GM18909 (cell line): ENCODE data around the gene ID1.
"Not testable (repeated sequence)": the region's sequence is repeated elsewhere in the genome, so short reads cannot be mapped to it uniquely, and the experiment has no call there.

ENCODE experiments used
- ATAC-seq: cut with Tn5 transposase; IDR thresholded peaks from one replicate; pipeline ENCODE4 v1.9.1; 2021; ENCODE audit warnings: mild to moderate bottlenecking; ENCODE audit not compliant: unreplicated experiment, poor library complexity

ID1 gene

DNA sequence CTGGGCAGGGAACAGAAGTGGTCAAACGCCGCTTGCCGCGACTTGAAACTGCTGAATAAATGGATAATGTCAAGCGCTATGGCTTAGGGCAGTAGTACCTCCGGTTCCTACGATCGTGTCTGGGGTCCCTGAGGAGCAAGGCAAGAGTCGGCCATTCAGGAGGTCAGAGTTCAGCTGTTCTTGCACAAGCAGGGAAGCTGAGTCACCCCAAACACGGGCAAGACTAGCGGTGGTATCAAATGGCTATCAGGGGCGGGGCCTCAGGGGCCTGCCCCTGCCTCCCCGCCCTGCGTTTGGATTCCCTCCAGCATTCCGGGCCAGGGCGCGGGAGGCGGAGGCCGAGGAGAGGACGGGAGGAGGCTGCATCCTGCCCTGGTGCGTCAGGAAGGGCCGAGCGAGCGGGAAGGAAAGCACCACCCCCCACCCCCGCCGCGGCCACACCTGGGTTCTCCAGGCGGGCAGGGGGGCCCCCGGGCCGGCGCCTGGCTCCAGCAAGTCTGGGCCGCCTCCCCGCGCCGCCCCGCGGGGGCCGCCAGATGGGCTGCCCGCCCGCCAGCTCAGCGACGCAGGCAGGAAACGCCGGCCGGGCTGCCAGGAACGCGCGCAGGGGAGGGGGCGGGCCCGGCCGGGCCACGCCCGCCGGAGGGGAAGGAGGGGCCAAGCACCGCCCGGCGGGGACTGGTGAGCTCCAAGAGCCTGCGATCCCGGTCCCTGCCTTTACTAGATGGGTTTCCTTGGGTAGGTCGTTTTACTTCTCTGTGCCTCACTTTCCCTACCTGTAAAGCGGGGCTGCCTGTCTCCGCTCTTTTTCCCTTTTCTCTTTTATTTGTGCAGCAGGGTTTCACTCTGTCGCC, 32.2 kb upstream of the ID1 start:
- ATAC-seq: peak; percentile 89

- peak; percentile 12 for ATAC-seq
Measured at GRCh38 chr20:31573555-31574321, 31.4 kb upstream of the ID1 start.

DNA sequence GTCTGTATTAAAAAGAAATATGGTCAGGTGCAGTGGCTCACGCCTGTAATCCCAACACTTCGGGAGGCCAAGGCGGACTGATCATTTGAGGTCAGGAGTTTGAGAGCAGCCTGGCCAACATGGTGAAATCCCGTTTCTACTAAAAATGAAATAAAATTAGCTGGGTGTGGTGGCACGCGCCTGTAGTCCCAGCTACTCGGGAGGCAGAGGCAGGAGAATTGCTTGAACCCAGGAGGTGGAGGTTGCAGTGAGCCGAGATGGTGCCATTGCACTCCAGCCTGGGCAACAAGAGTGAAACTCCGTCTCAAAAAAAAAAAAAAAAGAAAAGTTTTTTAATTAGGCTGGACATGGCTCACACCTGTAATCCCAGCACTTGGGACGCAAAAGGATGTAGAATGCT, 30.1 kb upstream of the ID1 start:
- not testable (repeated sequence) for ATAC-seq

GRCh38 chr20:31576751-31577150, 28.3 kb upstream of the ID1 start:
- no peak for ATAC-seq

DNA sequence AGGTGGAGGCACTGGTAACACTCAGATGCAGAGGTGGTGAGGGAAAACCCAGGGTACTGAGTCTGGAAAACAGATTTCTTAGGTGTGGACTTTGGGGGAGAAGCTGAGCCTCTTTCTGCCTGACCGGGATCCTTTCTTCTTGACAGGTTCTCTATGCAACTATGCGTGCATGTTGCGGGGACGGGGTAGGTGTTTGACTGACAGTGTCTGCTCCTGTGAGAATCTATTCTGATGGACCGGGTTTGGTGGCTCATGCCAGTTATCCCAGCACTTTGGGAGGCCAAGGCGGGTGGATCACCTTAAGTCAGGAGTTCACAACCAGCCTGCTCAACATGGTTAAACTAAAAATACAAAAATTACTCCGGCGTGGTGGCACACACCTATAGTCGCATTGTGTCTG, 27.9 kb upstream of the ID1 start:
- ATAC-seq: no peak

DNA sequence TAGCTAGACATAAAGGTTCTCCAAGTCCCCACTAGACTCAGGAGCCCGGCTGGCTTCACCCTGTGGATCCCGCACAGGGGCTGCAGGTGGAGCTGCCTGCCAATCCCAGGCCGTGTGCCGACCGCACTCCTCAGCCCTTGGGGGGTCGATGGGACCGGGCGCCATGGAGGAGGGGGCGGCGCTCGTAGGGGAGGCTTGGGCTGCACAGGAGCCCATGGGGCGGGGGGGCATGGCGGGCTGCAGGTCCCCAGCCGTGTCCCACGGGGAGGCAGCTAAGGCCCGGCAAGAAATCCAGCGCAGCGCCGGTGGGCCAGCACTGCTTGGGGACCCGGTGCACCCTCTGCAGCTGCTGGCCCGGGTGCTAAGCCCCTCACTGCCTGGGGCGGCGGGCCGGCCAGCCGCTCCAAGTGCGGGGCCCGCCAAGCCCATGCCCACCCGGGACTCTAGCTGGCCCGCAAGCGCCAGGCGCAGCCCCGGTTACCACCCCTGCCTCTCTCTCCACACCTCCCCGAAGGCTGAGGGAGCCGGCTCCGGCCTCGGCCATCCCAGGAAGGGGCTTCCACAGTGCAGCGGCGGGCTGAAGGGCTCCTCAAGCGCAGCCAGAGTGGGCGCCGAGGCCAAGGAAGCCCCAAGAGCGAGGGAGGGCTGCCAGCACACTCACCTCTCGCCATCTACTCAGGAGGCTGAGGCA, 26.5 kb upstream of the ID1 start:
- ATAC-seq: no peak

DNA sequence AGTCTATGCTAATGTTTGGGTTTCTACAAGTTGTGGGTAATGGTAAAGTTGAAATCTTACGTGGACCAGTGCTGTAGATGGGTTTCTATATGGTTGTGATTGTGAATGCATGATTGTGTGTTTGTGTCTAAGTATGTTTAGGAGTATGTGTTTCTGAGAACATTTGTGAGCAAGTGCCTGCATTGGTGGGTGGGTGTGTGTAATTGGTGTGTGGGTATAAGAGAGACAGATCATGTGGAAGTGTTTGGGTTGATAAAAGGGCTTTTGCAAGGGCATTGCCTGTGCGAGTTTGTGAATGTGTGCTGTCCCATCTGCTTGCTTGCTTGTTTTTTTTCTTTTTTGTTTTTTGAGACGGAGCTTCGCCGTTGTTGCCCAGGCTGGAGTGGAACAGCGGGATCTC, 25.8 kb upstream of the ID1 start:
- no peak for ATAC-seq

DNA sequence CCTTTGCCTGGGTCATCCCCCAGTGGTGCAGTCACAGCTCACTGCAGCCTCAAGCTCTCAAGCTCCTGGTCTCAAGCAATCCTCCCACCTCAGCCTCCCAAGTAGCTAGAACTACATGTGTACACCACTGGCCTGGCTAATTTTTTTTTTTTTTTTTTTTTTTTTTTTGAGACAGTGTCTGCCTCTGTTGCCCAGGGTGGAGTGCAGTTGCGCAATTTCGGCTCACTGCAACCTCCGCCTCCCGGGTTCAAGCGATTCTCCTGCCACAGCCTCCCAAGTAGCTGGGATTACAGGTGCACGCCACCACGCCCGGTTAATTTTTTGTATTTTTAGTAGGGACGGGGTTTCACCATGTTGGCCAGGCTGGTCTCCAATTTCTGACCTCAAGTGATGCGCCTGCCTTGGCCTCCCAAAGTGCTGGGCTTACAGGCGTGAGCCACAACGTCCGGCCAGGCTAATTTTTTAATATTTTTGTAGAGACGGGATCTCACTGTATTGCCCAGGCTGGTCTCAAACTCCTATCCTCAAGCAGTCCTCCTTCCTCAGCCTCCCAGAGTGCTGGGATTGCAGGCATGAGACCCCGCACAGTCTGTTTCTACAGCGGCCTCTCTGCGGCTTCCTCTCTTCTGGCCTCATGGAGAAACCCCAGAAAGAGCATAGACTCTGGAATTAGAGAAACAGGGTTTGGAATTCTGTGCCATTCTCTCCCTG, 25.0 kb upstream of the ID1 start:
- ATAC-seq: not testable (repeated sequence)

DNA sequence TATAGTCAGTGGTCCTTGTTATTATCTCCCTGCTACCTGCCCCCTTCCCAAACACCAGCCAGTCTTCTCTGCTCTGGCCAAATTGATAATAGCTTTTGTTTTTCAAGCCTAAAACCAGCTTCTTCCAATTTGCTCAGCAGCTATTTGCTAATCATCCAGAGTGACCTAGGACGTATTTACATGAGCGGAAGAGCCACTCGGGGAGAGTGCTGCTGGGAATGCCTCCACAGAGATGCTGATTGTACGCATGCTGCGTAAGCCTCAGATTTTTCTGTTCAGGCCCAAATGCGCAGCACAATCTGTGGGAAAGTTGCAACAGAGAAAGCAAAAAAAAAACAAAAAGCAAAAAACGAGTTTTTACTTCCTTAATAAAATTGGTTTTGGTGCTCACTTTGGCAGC, 24.4 kb upstream of the ID1 start:
- ATAC-seq: no peak

DNA sequence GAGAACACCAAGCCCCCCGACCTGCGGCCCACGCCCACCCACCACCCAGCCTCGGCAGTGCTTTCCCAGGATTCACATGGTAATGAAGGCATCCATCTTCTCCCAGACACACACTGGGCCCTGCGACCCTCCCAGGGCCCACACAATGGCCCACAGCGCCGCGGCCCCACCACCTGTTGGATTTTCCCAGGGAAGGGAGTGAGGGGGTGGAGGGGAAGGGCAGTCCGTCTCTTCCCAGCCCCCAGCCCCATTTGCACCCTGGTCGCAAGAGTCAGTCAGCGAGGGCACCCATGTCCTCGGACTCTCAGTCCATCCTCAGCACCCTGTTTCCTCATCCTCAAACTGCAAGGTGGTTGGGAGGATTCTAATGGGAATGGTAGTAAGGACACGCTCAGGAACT, 23.7 kb upstream of the ID1 start:
- ATAC-seq: no peak

DNA sequence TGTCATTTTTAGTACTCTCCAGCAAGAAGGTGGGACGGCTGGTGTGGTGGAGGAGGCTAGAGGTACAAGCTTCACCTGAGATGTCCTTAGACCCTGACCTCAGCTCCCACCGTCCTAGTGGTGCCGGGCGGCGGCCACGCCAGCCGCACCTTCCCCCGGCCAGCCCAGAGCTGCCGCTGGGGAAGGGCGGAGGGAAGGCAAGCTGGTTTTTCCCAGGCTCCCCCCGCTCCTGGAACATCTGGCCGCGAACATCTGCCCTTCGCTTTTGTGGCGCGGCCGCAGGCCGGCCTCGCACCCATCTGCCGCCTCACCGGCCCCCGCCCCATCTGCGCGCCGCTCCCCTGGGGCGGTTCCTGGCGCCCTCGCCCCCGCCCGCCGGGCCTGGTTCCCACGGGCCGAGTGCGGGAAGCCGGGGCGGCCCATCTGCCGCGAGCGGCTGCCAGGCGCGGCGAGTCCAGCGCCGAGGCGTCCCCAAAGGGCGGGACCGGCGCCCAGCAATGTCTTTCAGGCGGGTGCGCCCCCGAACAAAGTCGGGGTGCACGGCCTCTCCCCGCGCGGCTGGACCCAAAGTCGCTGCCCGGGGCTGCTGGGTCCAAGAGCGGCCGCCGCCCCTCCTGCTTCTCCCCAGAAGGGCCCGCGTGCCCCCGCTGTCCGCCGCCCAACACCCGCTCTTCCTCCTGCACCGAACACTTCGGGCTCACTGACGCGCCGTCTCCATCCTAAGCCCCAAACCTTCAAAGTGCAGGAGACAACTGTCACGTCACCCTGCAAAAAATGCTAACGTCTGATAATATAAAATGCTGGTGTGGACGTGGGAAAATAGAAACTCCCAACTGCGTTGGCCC, 17.3 kb upstream of the ID1 start:
- ATAC-seq: no peak

DNA sequence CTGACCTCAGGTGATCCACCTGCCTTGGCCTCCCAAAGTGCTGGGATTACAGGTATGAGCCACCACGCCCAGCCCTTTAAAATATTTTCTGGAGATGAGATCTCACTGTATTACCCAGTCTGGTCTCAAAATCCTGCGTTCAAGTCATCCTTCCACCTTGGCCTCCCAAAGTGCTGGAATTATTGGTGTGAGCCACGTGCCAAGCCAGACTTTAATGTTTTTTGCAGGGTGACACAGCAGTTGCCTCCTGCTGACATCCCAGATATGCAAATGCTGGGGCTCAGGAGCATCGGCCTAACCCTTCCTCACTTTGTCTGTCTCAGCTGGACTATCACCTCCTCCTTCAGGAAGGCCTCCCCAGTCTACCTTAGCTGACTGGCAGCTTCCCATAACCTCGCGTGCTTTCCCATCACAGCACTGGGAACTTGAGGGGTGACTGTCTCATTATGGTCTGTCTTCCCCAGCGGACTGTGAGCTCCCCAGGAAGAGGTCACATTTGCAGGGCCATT, 14.3 kb upstream of the ID1 start:
- ATAC-seq: no peak

DNA sequence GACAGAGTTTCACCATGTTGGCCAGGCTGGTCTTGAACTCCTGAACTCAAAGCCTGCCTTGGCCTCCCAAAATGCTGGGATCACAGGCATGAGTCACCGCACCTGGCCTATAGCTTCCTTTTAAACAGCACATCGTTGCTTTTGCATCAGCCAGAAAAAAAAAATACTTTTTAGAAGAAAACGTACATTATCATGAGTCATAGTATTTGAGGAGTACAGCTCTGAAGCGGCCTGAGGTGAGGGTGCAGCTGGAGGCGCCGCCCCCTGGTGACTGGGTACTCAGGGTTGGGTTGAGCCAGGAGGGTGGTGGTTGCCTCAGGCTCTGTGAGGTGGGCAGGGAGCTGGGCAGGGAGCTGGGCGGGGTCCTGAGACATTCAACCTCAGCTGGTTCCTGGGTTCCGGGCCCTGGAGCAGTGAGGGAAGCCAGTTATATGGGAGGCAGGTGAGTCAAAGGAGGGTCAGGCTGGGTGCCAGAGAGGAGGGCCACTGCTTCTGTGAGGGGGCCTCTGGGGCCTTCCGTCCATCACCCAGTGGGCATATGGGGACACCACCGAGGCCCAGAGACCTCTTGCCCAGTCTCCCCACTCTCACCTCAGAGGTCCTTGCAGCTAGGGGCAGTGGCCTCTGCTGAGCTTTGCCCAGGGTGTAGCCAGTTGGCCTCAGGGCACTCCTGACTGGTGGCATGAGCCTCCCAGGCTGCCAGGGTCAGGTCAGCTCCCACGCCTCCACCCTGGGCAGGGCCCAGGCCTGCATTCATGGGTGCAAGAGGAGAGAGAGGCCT, 11.7 kb upstream of the ID1 start:
- no peak for ATAC-seq

DNA sequence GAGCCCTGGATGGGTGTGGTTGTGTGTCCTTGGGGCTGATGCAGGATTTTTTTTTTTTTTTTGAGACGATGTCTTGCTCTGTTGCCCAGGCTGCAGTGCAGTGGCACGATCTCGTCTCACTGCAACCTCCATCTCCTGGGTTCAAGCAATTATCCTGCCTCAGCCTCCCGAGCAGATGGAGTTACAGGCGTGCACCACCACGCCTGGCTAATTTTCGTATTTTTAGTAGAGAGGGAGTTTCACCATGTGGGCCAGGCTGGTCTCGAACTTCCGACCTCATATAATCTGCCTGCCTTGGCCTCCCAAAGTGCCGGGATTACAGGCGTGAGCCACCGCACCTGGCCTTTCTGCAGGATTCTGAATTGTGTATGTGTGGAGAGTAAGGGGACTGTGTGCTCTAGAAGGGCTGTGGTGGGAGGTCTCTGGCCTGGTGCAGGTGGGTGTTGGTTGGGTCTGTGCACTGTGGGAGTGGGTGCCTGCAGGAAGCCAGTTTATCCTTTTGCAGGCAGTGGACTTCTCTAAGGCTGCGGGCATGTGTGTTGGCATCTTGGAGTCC, 11.0 kb upstream of the ID1 start:
- no peak for ATAC-seq

DNA sequence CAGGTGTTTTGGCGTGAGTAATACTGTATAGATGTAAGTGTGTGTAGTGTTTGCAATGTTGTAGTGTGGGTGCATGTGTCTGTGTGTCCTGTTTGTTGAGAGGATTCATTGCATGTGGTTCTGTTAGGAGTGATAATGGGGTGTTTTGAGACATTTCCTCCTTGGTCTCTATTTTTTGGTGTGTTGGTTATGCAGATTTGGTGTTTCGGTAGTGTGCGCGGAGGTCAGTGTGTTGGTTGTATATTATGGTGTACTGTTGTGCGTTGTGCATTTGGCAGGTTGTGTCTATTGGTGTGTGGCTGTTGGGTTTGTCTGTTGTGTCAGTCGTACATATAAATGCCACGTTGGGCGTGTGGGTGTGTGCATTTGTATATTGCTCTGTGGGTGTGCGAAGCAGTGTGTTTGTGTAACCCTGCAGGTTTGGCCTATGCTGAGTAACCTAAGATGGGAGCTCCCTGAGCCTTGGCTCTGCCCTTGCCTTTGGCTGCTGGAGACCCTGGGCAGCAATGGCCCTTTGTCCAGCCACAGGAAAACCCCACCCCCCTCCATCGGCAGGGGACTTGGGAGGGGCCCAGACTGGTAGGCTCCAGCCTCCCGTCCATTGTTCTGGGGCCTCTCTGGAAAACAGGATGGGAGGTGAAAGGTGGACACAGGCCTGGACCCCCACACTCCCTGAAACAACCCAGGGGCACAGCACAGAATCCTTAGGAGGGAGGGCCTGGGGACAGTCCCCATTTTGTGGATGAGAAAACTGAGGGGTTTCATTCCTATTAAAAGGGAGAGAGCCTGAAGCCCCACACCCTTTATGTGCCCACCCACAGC, 10.3 kb upstream of the ID1 start:
- ATAC-seq: no peak

GRCh38 chr20:31595380-31595653, 9.8 kb upstream of the ID1 start:
- ATAC-seq: no peak

DNA sequence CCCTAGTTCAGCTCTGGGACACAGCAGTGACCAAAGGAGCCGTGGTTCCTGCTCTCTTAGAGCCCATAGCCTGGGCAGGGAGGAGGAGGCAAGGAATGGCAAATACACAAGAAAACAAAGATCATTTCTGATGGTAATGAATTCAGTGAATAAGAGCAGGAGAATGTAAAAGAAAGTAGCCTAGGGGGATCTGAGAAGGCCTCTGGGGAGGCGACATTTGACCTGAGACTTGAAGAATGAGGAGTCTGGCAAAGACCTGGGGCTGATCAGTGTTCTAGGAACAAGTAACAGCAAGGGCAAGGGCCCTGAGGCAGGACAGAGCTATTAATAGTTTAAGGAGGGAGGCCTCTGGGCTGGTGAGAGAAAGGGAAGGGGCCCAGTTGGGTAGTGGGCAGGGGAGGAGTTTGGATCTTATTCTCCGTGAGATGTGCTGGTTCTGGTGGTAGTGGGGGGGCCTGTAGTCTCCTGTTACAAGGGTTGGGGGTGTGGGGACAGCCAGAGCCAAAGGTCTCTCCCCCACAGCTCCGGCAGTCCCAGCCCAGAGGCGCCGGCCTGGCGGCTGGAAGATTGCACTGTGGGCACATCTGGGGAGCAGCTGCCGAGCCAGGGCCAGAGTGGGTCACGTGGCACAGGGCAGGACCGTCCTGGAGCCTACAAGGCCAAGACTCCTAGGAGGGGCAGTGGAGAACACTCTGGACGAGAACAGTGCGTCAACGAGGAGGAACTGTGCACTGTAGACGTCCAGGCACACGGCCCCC, 9.3 kb upstream of the ID1 start:
- no peak for ATAC-seq
